IMR-90 (cell line): ENCODE measurements around the gene MICAL2. TPM values are rescaled to one million over a fixed set of nuclear protein-coding genes. Genes with fewer than 3 reads are reported as not detected.

Source experiments
- ATAC-seq: fragments of 200-7000 bp; cut with Tn5 transposase; 2 replicates; pipeline ENCODE4 v1.9.1; 2020; ENCODE audit warnings: low read depth, mild to moderate bottlenecking, moderate library complexity
- BruUV-seq: library from RNA; stranded (reverse); fragments of 400-500 nt; replicated peaks from 2 replicates; lab custom pipeline; 2021; lab: Mats Ljungman, UMichigan
- CTCF ChIA-PET: fragments of 300-600 bp; formaldehyde crosslinking; extraction: SDS; loops from one replicate; lab custom pipeline; 2021; ENCODE audit warnings: antibody characterized with exemption; lab: Yijun Ruan, JAX
- POLR2A ChIA-PET: fragments of 300-600 bp; sonication (Branson Sonifier 250); formaldehyde crosslinking; loops from one replicate; lab custom pipeline; 2022; ENCODE audit warnings: antibody characterized with exemption; ENCODE audit not compliant: unreplicated experiment; lab: Charles Lee
- DNase-seq: peaks from one replicate; pipeline ENCODE4 v3.0.0; 2013
- H2AFZ ChIP-seq: replicated peaks from 2 replicates; pipeline ENCODE3; 2013; ENCODE audit warnings: low read length, mild to moderate bottlenecking; ENCODE audit not compliant: poor library complexity
- H2AK5ac ChIP-seq: 2 replicates; pipeline ENCODE4 v1.6.1; 2013; ENCODE audit warnings: low read depth, low read length, inconsistent platforms
- H2AK9ac ChIP-seq: replicated peaks from 2 replicates; pipeline ENCODE3; 2013; ENCODE audit warnings: mild to moderate bottlenecking, low read depth, low read length, moderate library complexity; ENCODE audit not compliant: poor library complexity
- H2BK120ac ChIP-seq: 2 replicates; pipeline ENCODE4 v1.6.1; 2013; ENCODE audit warnings: low read depth, low read length, inconsistent platforms
- H2BK15ac ChIP-seq: 3 replicates; pipeline ENCODE4 v1.6.1; 2013; ENCODE audit warnings: low read depth, low read length, inconsistent platforms
- H2BK20ac ChIP-seq: 2 replicates; pipeline ENCODE4 v1.6.1; 2013; ENCODE audit warnings: low read depth, mild to moderate bottlenecking, inconsistent platforms, low read length, moderate library complexity
- H2BK5ac ChIP-seq: 2 replicates; pipeline ENCODE4 v1.6.1; 2013; ENCODE audit warnings: mild to moderate bottlenecking, low read depth, low read length, inconsistent platforms; ENCODE audit not compliant: poor library complexity, severe bottlenecking
- H3K14ac ChIP-seq: replicated peaks from 2 replicates; pipeline ENCODE4 v1.6.1; 2013; ENCODE audit warnings: low read depth, low read length, inconsistent platforms
- H3K18ac ChIP-seq: 2 replicates; pipeline ENCODE4 v1.6.1; 2013; ENCODE audit warnings: low read depth, low read length, control low read depth
- H3K23ac ChIP-seq: 2 replicates; pipeline ENCODE4 v1.6.1; 2013; ENCODE audit warnings: low read depth, low read length, inconsistent platforms
- H3K27ac ChIP-seq: 2 replicates; pipeline ENCODE4 v1.5.1; 2013; ENCODE audit warnings: mild to moderate bottlenecking, control low read depth, low read length; ENCODE audit not compliant: insufficient read depth
- H3K27me3 ChIP-seq: 2 replicates; pipeline ENCODE4 v1.6.1; 2013; ENCODE audit warnings: low read length; ENCODE audit not compliant: control insufficient read depth, insufficient read depth
- H3K36me3 ChIP-seq: 2 replicates; pipeline ENCODE4 v1.6.1; 2013; ENCODE audit warnings: low read length, mixed read lengths; ENCODE audit not compliant: control insufficient read depth, insufficient read depth
- H3K4ac ChIP-seq: 2 replicates; pipeline ENCODE4 v1.6.1; 2013; ENCODE audit warnings: low read depth, low read length, inconsistent platforms
- H3K4me1 ChIP-seq: 2 replicates; pipeline ENCODE4 v1.6.1; 2013; ENCODE audit warnings: low read length, mixed read lengths; ENCODE audit not compliant: control insufficient read depth, insufficient read depth
- H3K4me2 ChIP-seq: 2 replicates; pipeline ENCODE4 v1.6.1; 2013; ENCODE audit warnings: low read depth, mild to moderate bottlenecking, control low read depth, low read length, moderate library complexity
- H3K4me3 ChIP-seq: 2 replicates; pipeline ENCODE4 v1.5.1; 2013; ENCODE audit warnings: low read depth, mild to moderate bottlenecking, control low read depth, low read length, moderate library complexity; ENCODE audit not compliant: insufficient read depth
- H3K56ac ChIP-seq: 2 replicates; pipeline ENCODE4 v1.6.1; 2013; ENCODE audit warnings: low read length, inconsistent platforms; ENCODE audit not compliant: insufficient read depth; ENCODE audit errors: extremely low read depth
- H3K79me1 ChIP-seq, 2 experiments: 2 replicates each; pipeline ENCODE4 v1.6.1; 2013; ENCODE audit warnings: low read length in 2 of 2, inconsistent platforms in 1 of 2, low read depth in 1 of 2
- H3K9ac ChIP-seq: 2 replicates; pipeline ENCODE4 v1.6.1; 2013; ENCODE audit warnings: low read depth, low read length, control low read depth
- H3K9me1 ChIP-seq: 2 replicates; pipeline ENCODE4 v1.6.1; 2013; ENCODE audit warnings: low read length, inconsistent platforms; ENCODE audit not compliant: insufficient read depth
- H3K9me3 ChIP-seq: 2 replicates; pipeline ENCODE4 v1.6.1; 2013; ENCODE audit warnings: low read length; ENCODE audit not compliant: control insufficient read depth, insufficient read depth
- H4K20me1 ChIP-seq: 2 replicates; pipeline ENCODE4 v1.6.1; 2013; ENCODE audit warnings: low read length, inconsistent platforms; ENCODE audit not compliant: insufficient read depth
- H4K5ac ChIP-seq: 2 replicates; pipeline ENCODE4 v1.6.1; 2013; ENCODE audit warnings: mild to moderate bottlenecking, low read depth, low read length, control low read depth
- H4K8ac ChIP-seq, 2 experiments: 2 replicates each; pipeline ENCODE4 v1.6.1; 2013; ENCODE audit warnings: low read depth in 2 of 2, low read length in 2 of 2, control low read depth in 1 of 2, inconsistent platforms in 1 of 2
- H4K91ac ChIP-seq: 2 replicates; pipeline ENCODE4 v1.6.1; 2013; ENCODE audit warnings: low read depth, low read length, inconsistent platforms; ENCODE audit not compliant: insufficient read depth
- BHLHE40 ChIP-seq: fragments of 150-350 bp; IDR thresholded peaks from 2 replicates; pipeline ENCODE4 v1.6.1; 2016; ENCODE audit warnings: mild to moderate bottlenecking, low read depth, low read length
- CEBPB ChIP-seq: IDR thresholded peaks from 2 replicates; pipeline ENCODE4 v1.6.1; 2012; ENCODE audit warnings: low read depth, low read length, improper control_type of control experiment
- CHD1 ChIP-seq: IDR thresholded peaks from 2 replicates; pipeline ENCODE4 v1.6.1; 2012; ENCODE audit warnings: low read depth, low read length, improper control_type of control experiment
- CTCF ChIP-seq: conservative IDR thresholded peaks from 2 replicates; pipeline ENCODE4 v1.5.1; 2012; ENCODE audit warnings: mild to moderate bottlenecking, low read depth, low read length, improper control_type of control experiment
- FOS ChIP-seq: fragments of 150-350 bp; IDR thresholded peaks from 2 replicates; pipeline ENCODE4 v1.6.1; 2016; ENCODE audit warnings: low read depth, low read length
- MAFK ChIP-seq: IDR thresholded peaks from 2 replicates; pipeline ENCODE4 v1.6.1; 2012; ENCODE audit warnings: low read depth, low read length, improper control_type of control experiment
- MAZ ChIP-seq: IDR thresholded peaks from 2 replicates; pipeline ENCODE4 v1.6.1; 2012; ENCODE audit warnings: low read depth, mild to moderate bottlenecking, low read length, improper control_type of control experiment, moderate library complexity, borderline replicate concordance
- MXI1 ChIP-seq: IDR thresholded peaks from 2 replicates; pipeline ENCODE4 v1.6.1; 2012; ENCODE audit warnings: low read depth, mild to moderate bottlenecking, low read length, moderate library complexity, borderline replicate concordance
- NFE2L2 ChIP-seq: fragments of 150-350 bp; IDR thresholded peaks from 2 replicates; pipeline ENCODE4 v1.6.1; 2016; ENCODE audit warnings: low read depth, mild to moderate bottlenecking, low read length
- POLR2A ChIP-seq: IDR thresholded peaks from 2 replicates; pipeline ENCODE4 v1.6.1; 2012; ENCODE audit warnings: mild to moderate bottlenecking, low read depth, low read length
- RAD21 ChIP-seq: IDR thresholded peaks from 2 replicates; pipeline ENCODE4 v1.6.1; 2012; ENCODE audit warnings: low read length, improper control_type of control experiment
- RCOR1 ChIP-seq: IDR thresholded peaks from 2 replicates; pipeline ENCODE4 v1.6.1; 2012; ENCODE audit warnings: mild to moderate bottlenecking, low read length, improper control_type of control experiment; ENCODE audit not compliant: insufficient replicate concordance
- RFX5 ChIP-seq: IDR thresholded peaks from 2 replicates; pipeline ENCODE4 v1.8.0; 2012; ENCODE audit warnings: low read depth, mild to moderate bottlenecking, low read length, moderate library complexity
- SMC3 ChIP-seq: fragments of 150-350 bp; IDR thresholded peaks from 2 replicates; pipeline ENCODE4 v1.6.1; 2016; ENCODE audit warnings: low read depth, mild to moderate bottlenecking, antibody characterized with exemption, low read length, moderate library complexity
- USF2 ChIP-seq: fragments of 150-350 bp; IDR thresholded peaks from 2 replicates; pipeline ENCODE4 v1.6.1; 2017; ENCODE audit warnings: mild to moderate bottlenecking, antibody characterized with exemption, low read length, low read depth
- WGBS, 2 experiments: methylation state at CpG; one replicate each; pipeline versions ENCODE4 v1.1.5 to v1.1.7; 2013; ENCODE audit warnings: missing lambda C conversion rate in 2 of 2; ENCODE audit not compliant: insufficient read length in 1 of 2; ENCODE audit errors: extremely low coverage in 2 of 2; 5-methylcytosine and 5-hydroxymethylcytosine counted together
- dilution Hi-C: fragments of 300-500 bp; cut with HindIII; formaldehyde crosslinking; loops from one replicate; pipeline ENCODE4 v1.14.3; 2018; ENCODE audit warnings: low sequenced_read_pairs; ENCODE audit not compliant: unreplicated experiment
- in situ Hi-C: fragments of 300-500 bp; cut with MboI; formaldehyde crosslinking; loops from 3 replicates; pipeline ENCODE4 v1.14.3; 2019; ENCODE audit warnings: low sequenced_read_pairs, inconsistent platforms, mixed read lengths
- intact Hi-C: fragments of 100-400 bp; cut with micrococcal nuclease; formaldehyde crosslinking; loops from 2 replicates; pipeline ENCODE4 v1.10.0; 2022
- polyA plus RNA-seq, 3 experiments: library from polyadenylated mRNA; depleted of rRNA; stranded (reverse); fragments of >200 nt; gene quantifications; 2 replicates each; pipeline ENCODE4 v1.2.3, GENCODE V29; 2012; ENCODE audit warnings: low replicate concordance in 1 of 3
- total RNA-seq: library from RNA; depleted of rRNA; stranded (reverse); fragments of >200 nt; gene quantifications from 2 replicates; pipeline ENCODE4 v1.2.3, GENCODE V29; 2012

The MICAL2 gene
- total and polyA plus RNA-seq, 2 of the 4 experiments (the other 2 are of a cell fraction): 170 to 336 TPM

GRCh38 chr11:12157241-12157661 is 46.9 kb downstream of the MICAL2 start:
- Histone ChIP-seq H4K8ac (peak overlapping the region; percentile 48 to 81; a peak in 2 of 4 replicates), H3K79me1 (peaks cover 43 to 90% of the 10 kb centered on the region in 2 experiments), H3K27ac (peak overlapping the region; percentile 37; the same call in 1 of the 2 replicates), H2AFZ (no peak overlapping the region), H4K5ac (peak overlapping the region; percentile 6; the same call in 1 of the 2 replicates), H3K36me3 (peaks cover 12% of the 10 kb centered on the region), H3K14ac (peak overlapping the region; percentile 84), H3K4me2 (0 out of 2 replicates have a peak overlapping the region, but pooled peaks have one; percentile 10), H2AK9ac (peak overlapping the region; percentile 12), H3K56ac (no peak overlapping the region; the same call in 1 of the 2 replicates), H2BK20ac (peak overlapping the region; percentile 86; the same call in 1 of the 2 replicates), H3K9ac (peak overlapping the region; percentile 7; the same call in 1 of the 2 replicates), H3K4me3 (no peak overlapping the region), H2BK15ac (peak overlapping the region; percentile 67; the same call in 2 of the 3 replicates), H4K20me1 (peaks cover 4% of the 10 kb centered on the region; the same call in 1 of the 2 replicates), H3K27me3 (no peaks in the 10 kb centered on the region), H3K18ac (peak overlapping the region; percentile 82), H3K9me3 (no peaks in the 10 kb centered on the region), H3K9me1 (peaks cover 49% of the 10 kb centered on the region), H3K23ac (peak overlapping the region; percentile 77), H2BK120ac (peak overlapping the region; percentile 84), H3K4me1 (peaks cover 39% of the 10 kb centered on the region), H2AK5ac (peak overlapping the region; percentile 71), H2BK5ac (peak overlapping the region; percentile 85), H4K91ac (peak overlapping the region; percentile 94), H3K4ac (peak overlapping the region; percentile 92)
- WGBS, 2 experiments: 100% methylated on average over 1 of the region's 1 CpG; no CpG with 5 or more reads in 1 of the 2 experiments
- peak; percentile 84 for DNase-seq
- dilution Hi-C loops: no loop called here
- intact Hi-C loops: loop anchor here (5.0 kb wide), 1 partner anchor 80 kb away; no protein-coding TSS in a partner anchor
- ChIA-PET CTCF (interaction anchor here (1.2 kb wide), 1 partner anchor 44 kb away, joined by 4 read pairs; no protein-coding TSS in a partner anchor), POLR2A (no interaction called here)
- ATAC-seq: peak; percentile 4; the same call in 1 of the 2 replicates
- in situ Hi-C loops: no loop called here
- BruUV-seq: no TSS peak
- TF ChIP-seq MXI1: no peak
- TF ChIP-seq FOS: no peak
- no peak for TF ChIP-seq NFE2L2
- no peak for TF ChIP-seq CEBPB
- TF ChIP-seq POLR2A: no peak
- no peak; the same call in 1 of the 2 replicates for TF ChIP-seq RAD21
- TF ChIP-seq CTCF: no peak
- TF ChIP-seq SMC3: no peak
- TF ChIP-seq CHD1: no peak
- no peak for TF ChIP-seq MAFK
- TF ChIP-seq RFX5: no peak
- TF ChIP-seq RCOR1: no peak
- TF ChIP-seq USF2: no peak
- no peak for TF ChIP-seq BHLHE40
- no peak for TF ChIP-seq MAZ
